GM18505 (cell line): Measurements from ENCODE around the gene EMC8.

Experiments
- ATAC-seq: cut with Tn5 transposase; IDR thresholded peaks from one replicate; pipeline ENCODE4 v1.9.1; 2021; ENCODE audit not compliant: unreplicated experiment
- POLR2A ChIP-seq: IDR thresholded peaks from 4 replicates; pipeline ENCODE4 v1.6.1; 2011; ENCODE audit warnings: borderline replicate concordance; ENCODE audit not compliant: insufficient read depth, insufficient read length; ENCODE audit errors: extremely low read depth

The EMC8 gene

GRCh38 chr16:85738923-85739715 is 60.2 kb downstream of the EMC8 start:
- TF ChIP-seq POLR2A = no peak
- no peak for ATAC-seq

GRCh38 chr16:85736921-85737320 is 62.4 kb downstream of the EMC8 start:
- TF ChIP-seq POLR2A = no peak
- no peak for ATAC-seq

GRCh38 chr16:85735946-85736345 is 63.4 kb downstream of the EMC8 start:
- no peak for TF ChIP-seq POLR2A
- ATAC-seq = no peak

GRCh38 chr16:85735225-85735635 is 64.1 kb downstream of the EMC8 start:
- ATAC-seq = peak; percentile 74
- no peak for TF ChIP-seq POLR2A

GRCh38 chr16:85734311-85735017 is 64.9 kb downstream of the EMC8 start:
- no peak for TF ChIP-seq POLR2A

GRCh38 chr16:85733839-85734170 is 65.5 kb downstream of the EMC8 start:
- no peak for ATAC-seq
- no peak for TF ChIP-seq POLR2A

More at GRCh38 chr16:85734311-85735017, 64.9 kb downstream of the EMC8 start:
- ATAC-seq = no peak

GRCh38 chr16:85733155-85733838 is 66.0 kb downstream of the EMC8 start:
- ATAC-seq = no peak
- TF ChIP-seq POLR2A = no peak

- no peak for TF ChIP-seq POLR2A
These were observed 68.2 kb downstream of the EMC8 start for GRCh38 chr16:85731179-85731578.

GRCh38 chr16:85730186-85730465 is 69.2 kb downstream of the EMC8 start:
- no peak for ATAC-seq
- no peak for TF ChIP-seq POLR2A

More at GRCh38 chr16:85731179-85731578, 68.2 kb downstream of the EMC8 start:
- ATAC-seq = no peak

- ATAC-seq = no peak
- TF ChIP-seq POLR2A = no peak
These were observed 69.7 kb downstream of the EMC8 start for GRCh38 chr16:85729452-85730185.

GRCh38 chr16:85728879-85729278 is 70.5 kb downstream of the EMC8 start:
- no peak for TF ChIP-seq POLR2A
- no peak for ATAC-seq
